Esophagus muscularis mucosa (tissue), 4 donors: ENCODE measurements around the gene TAS1R3. TPM values are rescaled to one million over a fixed set of nuclear protein-coding genes. Genes with fewer than 3 reads are reported as not detected.

Source experiments
- DNase-seq: peaks from one replicate; pipeline ENCODE4 v3.0.0-alpha.2; 2017; ENCODE audit errors: extremely low spot score
- H3K27ac ChIP-seq, 4 donors: fragments of 200-600 bp; sonication (generic); replicated peaks in 1 of 4; 1 replicate in 3 of 4; 2 replicates in 1 of 4; pipeline ENCODE4 v1.5.1; 2016 to 2019; ENCODE audit warnings: mild to moderate bottlenecking in 1 of 4
- H3K27me3 ChIP-seq, 4 donors: fragments of 200-600 bp; sonication (generic); one replicate each; pipeline versions ENCODE4 v1.5.1 to v1.6.0; 2016 to 2019
- H3K36me3 ChIP-seq, 4 donors: fragments of 200-600 bp; sonication (generic); one replicate each; pipeline ENCODE4 v1.5.1; 2016 to 2019
- H3K4me1 ChIP-seq, 4 donors: fragments of 200-600 bp; sonication (generic); one replicate each; pipeline ENCODE4 v1.5.1; 2016 to 2019
- H3K4me3 ChIP-seq, 4 donors: fragments of 200-600 bp; sonication (generic); 1 replicate in 2 of 4; 2 replicates in 2 of 4; pipeline ENCODE4 v1.5.1; 2016 to 2019; ENCODE audit warnings: mild to moderate bottlenecking in 4 of 4, moderate library complexity in 1 of 4
- H3K9me3 ChIP-seq, 4 donors: fragments of 200-600 bp; sonication (generic); 1 replicate in 3 of 4; 2 replicates in 1 of 4; pipeline ENCODE4 v1.5.1; 2016 to 2019
- EP300 ChIP-seq: sonication (generic); formaldehyde crosslinking; IDR thresholded peaks from one replicate; pipeline ENCODE4 v1.6.1; 2017; ENCODE audit warnings: antibody characterized with exemption
- POLR2A ChIP-seq: fragments of 450-650 bp; IDR thresholded peaks from one replicate; pipeline ENCODE4 v1.6.1; 2017; ENCODE audit warnings: antibody characterized with exemption, moderate library complexity, mild to moderate bottlenecking, low read depth
- POLR2AphosphoS5 ChIP-seq, 2 donors: sonication (generic); formaldehyde crosslinking; IDR thresholded peaks; one replicate each; pipeline ENCODE4 v1.6.1; 2017; ENCODE audit warnings: antibody characterized with exemption in 2 of 2
- WGBS: methylation state at CpG from one replicate; pipeline ENCODE4 v1.1.5; 2018; 5-methylcytosine and 5-hydroxymethylcytosine counted together
- intact Hi-C: fragments of 100-400 bp; cut with DNase I; formaldehyde crosslinking; loops from one replicate; pipeline ENCODE4 v1.15.1; 2023
- total RNA-seq, 4 donors: library from RNA; depleted of rRNA; stranded (reverse); fragments of >200 nt; gene quantifications; one replicate each; pipeline versions ENCODE4 v1.1.0 to v1.2.1, GENCODE V29; 2016
- TF ChIP-seq, protein P1 (sequence below), 3 experiments: fragments of 200-600 bp in 2 of 3; fragments of 450-650 bp in 1 of 3; sonication (generic) in 2 of 3; IDR thresholded peaks; one replicate each; pipeline ENCODE4 v1.5.1; 2017 to 2019; ENCODE audit warnings: antibody characterized with exemption in 3 of 3, mild to moderate bottlenecking in 2 of 3, moderate library complexity in 1 of 3

The TAS1R3 gene
- total RNA-seq, 4 donors from 2014 or later, result 0.17 to 0.32 TPM; not detected in 2

DNA sequence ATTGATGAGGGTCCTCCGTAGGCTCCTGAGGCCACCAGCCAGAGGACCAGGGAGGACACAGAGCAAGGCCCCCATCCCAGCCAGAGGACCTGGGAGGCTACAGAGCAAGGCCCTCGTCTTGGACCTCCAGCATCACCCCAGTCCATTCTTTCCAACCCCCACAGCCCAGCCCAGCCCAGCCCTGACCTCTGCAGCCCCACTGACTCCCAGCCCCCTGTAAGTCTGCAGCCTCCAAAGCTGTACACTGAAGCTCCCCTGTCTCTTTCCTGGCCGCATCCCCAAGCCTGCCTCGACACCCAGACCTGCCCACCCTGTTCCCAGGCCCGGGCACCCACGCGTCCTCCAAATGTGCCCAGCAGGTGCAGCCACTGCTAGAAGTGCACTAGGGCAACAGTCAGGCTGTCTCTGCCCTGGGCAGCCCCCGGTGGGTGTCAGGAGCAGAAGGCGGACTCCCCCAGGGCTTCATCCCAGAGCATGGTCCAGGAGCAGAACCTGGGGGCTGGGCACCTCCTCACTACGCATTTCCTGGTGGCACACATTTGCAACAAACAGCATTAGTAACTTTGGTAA lies 16.0 kb downstream of the TAS1R3 start:
- intact Hi-C loops, result no loop called here
- Histone ChIP-seq H3K9me3 (no peaks in the 10 kb centered on the region), H3K4me3 (peak overlapping the region; percentile 68 to 93 (median 82)), H3K27me3 (no peaks in the 10 kb centered on the region), H3K27ac (peak overlapping the region; percentile 70 to 92 (median 80)), H3K4me1 (peaks cover 46 to 65% (median 55%) of the 10 kb centered on the region in 4 donors), H3K36me3 (peaks cover 0 to 6% (median 1%) of the 10 kb centered on the region in 4 donors)
- TF ChIP-seq EP300 (no peak), POLR2AphosphoS5 (IDR thresholded peaks at IDR 0.05) (no peak), POLR2A (no peak)
- TF ChIP-seq, protein P1, sequence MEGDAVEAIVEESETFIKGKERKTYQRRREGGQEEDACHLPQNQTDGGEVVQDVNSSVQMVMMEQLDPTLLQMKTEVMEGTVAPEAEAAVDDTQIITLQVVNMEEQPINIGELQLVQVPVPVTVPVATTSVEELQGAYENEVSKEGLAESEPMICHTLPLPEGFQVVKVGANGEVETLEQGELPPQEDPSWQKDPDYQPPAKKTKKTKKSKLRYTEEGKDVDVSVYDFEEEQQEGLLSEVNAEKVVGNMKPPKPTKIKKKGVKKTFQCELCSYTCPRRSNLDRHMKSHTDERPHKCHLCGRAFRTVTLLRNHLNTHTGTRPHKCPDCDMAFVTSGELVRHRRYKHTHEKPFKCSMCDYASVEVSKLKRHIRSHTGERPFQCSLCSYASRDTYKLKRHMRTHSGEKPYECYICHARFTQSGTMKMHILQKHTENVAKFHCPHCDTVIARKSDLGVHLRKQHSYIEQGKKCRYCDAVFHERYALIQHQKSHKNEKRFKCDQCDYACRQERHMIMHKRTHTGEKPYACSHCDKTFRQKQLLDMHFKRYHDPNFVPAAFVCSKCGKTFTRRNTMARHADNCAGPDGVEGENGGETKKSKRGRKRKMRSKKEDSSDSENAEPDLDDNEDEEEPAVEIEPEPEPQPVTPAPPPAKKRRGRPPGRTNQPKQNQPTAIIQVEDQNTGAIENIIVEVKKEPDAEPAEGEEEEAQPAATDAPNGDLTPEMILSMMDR (IDR thresholded peaks at IDR 0.05), result no peak
- no peak for DNase-seq
- 79% methylated on average over 10 of the region's 10 CpGs for WGBS

DNA sequence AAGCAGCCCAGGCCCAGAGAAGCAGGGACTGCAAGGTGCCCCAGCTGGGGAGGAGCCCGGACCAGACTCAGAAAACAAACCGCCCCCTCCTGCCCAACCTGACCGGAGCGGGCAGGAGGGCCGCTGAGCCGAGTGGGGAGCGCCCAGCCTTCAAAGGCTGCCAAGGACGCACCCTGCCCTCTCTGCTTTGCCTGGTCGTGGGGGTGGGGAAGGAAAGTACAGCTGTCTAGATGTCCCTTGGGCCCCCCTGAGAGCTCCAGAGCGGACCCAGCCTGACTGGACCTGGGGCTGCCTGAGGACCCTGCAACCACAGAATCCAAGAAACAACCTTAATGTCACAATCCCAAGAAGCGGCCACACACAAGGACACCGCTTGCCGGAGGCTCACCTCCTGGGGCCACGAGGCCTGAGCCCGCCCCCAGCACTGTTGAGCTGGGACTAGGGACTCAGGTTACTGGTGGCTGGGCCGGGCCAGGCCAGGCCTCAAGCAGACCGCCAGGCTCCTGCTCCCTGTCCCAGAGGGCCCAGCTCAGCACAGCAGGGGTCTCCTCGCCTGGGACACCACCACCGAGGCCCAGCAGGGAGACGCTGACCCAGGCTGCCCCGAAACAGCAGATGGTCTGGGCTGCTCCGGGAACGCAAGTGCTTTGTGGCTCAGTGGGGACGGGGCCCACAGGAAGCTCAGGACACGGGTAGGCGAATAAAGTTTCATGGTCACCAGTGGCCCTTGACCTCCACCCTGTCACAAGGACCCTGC lies 16.8 kb downstream of the TAS1R3 start:
- peak overlapping the region; percentile 70 to 92 (median 80) for H3K27ac ChIP-seq
- peaks cover 0 to 3% (median 0%) of the 10 kb centered on the region in 4 donors for H3K36me3 ChIP-seq
- no peaks in the 10 kb centered on the region for H3K9me3 ChIP-seq
- peak overlapping the region; percentile 68 to 93 (median 82) for H3K4me3 ChIP-seq
- 45% methylated on average over 21 of the region's 26 CpGs for WGBS
- no peak for DNase-seq
- peaks cover 49 to 72% (median 62%) of the 10 kb centered on the region in 4 donors for H3K4me1 ChIP-seq
- TF ChIP-seq, protein P1 (IDR thresholded peaks at IDR 0.05), result no peak
- TF ChIP-seq EP300, result no peak
- no peak for TF ChIP-seq POLR2AphosphoS5 (IDR thresholded peaks at IDR 0.05)
- H3K27me3 ChIP-seq, result peaks cover 0 to 2% (median under 1%) of the 10 kb centered on the region in 4 donors
- intact Hi-C loops, result loop anchor here (2.0 kb wide), 1 partner anchor 25 kb away; no protein-coding TSS in a partner anchor

DNA sequence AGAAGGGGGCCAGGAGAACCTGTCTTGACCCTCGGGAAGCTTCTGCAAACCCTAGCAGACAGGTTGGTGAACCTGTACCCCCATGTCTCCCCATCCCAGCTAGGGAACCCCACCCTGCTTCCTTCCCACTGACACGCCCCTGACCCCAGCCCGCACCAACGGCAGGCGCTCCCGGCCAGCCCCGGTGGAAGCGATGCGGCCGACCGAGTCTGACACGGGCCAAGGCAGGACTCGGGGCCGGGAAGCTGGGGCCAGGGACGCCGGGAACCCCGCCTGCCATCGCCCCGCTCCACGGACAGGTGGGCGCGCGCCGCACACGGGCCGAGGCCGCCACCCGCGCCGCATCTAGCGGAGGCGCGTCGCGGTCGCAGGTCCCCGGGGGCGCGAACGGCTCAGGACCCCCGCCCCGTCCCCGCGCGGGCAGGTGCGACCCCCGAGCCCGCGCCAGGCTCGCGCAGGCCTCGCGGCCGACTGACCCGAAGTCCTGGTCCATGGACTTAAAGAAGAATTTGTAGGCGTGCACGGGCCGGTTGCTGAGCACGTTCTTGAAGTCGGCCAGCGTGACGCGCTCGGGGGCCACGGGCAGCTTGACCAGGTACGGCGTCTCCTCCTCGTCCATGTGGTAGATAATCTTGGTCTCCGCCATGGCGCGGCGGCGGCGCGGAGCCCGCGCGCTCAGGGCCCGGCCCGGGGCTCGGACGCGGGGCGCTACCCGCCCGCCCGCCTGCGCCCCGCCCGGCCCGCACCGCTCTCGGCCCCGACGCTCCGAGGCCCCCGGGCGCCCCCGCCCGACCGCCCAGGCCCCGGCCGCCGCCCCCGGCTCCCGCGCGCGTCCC lies 17.6 kb downstream of the TAS1R3 start:
- Histone ChIP-seq H3K27ac (peak overlapping the region; percentile 70 to 92 (median 80)), H3K36me3 (peaks cover 0 to 11% (median under 1%) of the 10 kb centered on the region in 4 donors), H3K9me3 (no peaks in the 10 kb centered on the region), H3K4me1 (peaks cover 57 to 76% (median 70%) of the 10 kb centered on the region in 4 donors), H3K4me3 (peak overlapping the region; percentile 68 to 93 (median 82)), H3K27me3 (peaks cover 0 to 10% (median 5%) of the 10 kb centered on the region in 4 donors)
- TF ChIP-seq POLR2AphosphoS5 (IDR thresholded peaks at IDR 0.05) (no peak), POLR2A (no peak), EP300 (no peak)
- TF ChIP-seq, protein P1 (IDR thresholded peaks at IDR 0.05), result no peak
- intact Hi-C loops, result loop anchor here (2.0 kb wide), 1 partner anchor 24 kb away; no protein-coding TSS in a partner anchor
- DNase-seq, result no peak
- WGBS, result under 1% methylated on average over 25 of the region's 109 CpGs

DNA sequence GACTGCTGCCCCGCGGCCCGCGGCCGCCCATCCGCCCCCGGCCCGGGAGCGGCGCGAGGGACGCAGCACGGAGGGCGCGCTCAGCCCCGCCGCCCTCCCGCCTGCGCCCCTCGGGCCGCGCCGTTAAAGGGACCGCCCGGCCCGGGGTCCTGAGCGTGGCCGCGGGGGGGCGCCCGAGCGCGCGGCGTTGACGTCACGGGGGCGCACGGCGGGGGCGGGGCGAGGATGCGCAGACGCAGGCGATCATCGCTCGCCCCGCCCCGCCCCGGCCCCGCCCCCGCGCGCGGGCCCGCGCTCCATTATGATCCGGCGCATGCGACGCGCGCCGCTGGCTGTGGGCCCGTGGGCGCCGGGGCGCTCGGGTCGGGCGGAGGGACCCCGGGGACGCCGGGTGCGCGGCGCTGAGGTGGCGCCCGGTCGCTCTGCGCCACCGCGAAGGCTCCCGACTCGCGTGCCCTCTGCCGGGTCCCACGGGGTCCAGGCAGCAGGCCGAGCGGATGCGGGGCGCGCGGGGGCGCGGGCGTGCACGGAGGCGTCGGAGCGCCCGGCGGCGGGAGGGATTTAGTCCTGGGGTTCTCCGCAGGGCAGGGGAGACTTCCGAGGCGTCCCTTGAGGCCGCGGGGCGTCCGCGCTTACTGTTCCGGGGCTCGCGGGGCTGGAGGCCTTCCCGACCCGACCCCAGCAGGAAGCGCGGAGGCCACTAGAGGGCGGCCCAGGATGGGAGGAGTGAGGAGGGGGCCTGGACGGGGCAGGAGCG lies 18.4 kb downstream of the TAS1R3 start, which contains the start of gene DVL1:
Gene DVL1, minus strand, starts transcription at position 163 of the 757 bp plus-strand sequence. CDS start 353 bp downstream, outside the sequence.
- H3K4me1 ChIP-seq, result peaks cover 65 to 76% (median 74%) of the 10 kb centered on the region in 4 donors
- H3K9me3 ChIP-seq, result no peaks in the 10 kb centered on the region
- H3K27me3 ChIP-seq, result peaks cover 0 to 18% (median 11%) of the 10 kb centered on the region in 4 donors
- H3K27ac ChIP-seq, result peak within 1 kb of the TSS; percentile 89 to 92 (median 90)
- WGBS, result 0% methylated on average over 11 of the region's 122 CpGs
- DNase-seq, result no peak
- intact Hi-C loops, result loop anchor here (2.0 kb wide), 1 partner anchor 23 kb away; no protein-coding TSS in a partner anchor
- peaks cover 0 to 19% (median 5%) of the 10 kb centered on the region in 4 donors for H3K36me3 ChIP-seq
- no peak for TF ChIP-seq EP300
- TF ChIP-seq, protein P1 (IDR thresholded peaks at IDR 0.05), result peak; percentile 49 to 65 (median 54)
- no peak for TF ChIP-seq POLR2A
- TF ChIP-seq POLR2AphosphoS5 (IDR thresholded peaks at IDR 0.05), result peak; percentile 4 to 22
- peak within 1 kb of the TSS; percentile 68 to 93 (median 82) for H3K4me3 ChIP-seq
